Astrocyte of the cerebellum (primary cell): ENCODE measurements around the gene DIP2B.
A peak's percentile ranks its signal among the peaks of the same experiment; 100 is the strongest.

Experiments used
- DNase-seq: peaks from one replicate; pipeline ENCODE4 v3.0.0-alpha.2; 2011; ENCODE audit warnings: low read depth
- H3K4me3 ChIP-seq: 2 replicates; pipeline ENCODE4 v1.5.1; 2011; ENCODE audit warnings: mild to moderate bottlenecking, low read depth, low read length, moderate library complexity
- CTCF ChIP-seq: IDR thresholded peaks from 2 replicates; pipeline ENCODE4 v1.5.1; 2012; ENCODE audit warnings: low read length, low read depth, moderate library complexity, mild to moderate bottlenecking; ENCODE audit errors: missing control alignments
- in situ Hi-C: cut with HindIII; loops from 2 replicates; pipeline ENCODE4 v1.10.0; 2017; ENCODE audit warnings: low sequenced_read_pairs

DIP2B gene

GRCh38 chr12:50734409-50735263 lies 229.9 kb downstream of the DIP2B start:
- peak; percentile 23 for DNase-seq
- no peak overlapping the region for H3K4me3 ChIP-seq
- TF ChIP-seq CTCF, result peak; percentile 86
- in situ Hi-C loops, result no loop called here

GRCh38 chr12:50739611-50740010 lies 234.8 kb downstream of the DIP2B start:
- in situ Hi-C loops, result no loop called here
- TF ChIP-seq CTCF, result no peak

GRCh38 chr12:50740307-50740706 lies 235.5 kb downstream of the DIP2B start:
- TF ChIP-seq CTCF, result no peak
- in situ Hi-C loops, result no loop called here
- H3K4me3 ChIP-seq, result no peak overlapping the region
- no peak for DNase-seq

More at GRCh38 chr12:50739611-50740010, 234.8 kb downstream of the DIP2B start:
- no peak overlapping the region for H3K4me3 ChIP-seq
- no peak for DNase-seq

GRCh38 chr12:50742776-50743175 lies 238.0 kb downstream of the DIP2B start:
- no peak for DNase-seq
- no peak for TF ChIP-seq CTCF
- no peak overlapping the region for H3K4me3 ChIP-seq
- in situ Hi-C loops, result no loop called here

GRCh38 chr12:50745861-50746260 lies 241.1 kb downstream of the DIP2B start:
- H3K4me3 ChIP-seq, result no peak overlapping the region
- no peak for DNase-seq
- no peak for TF ChIP-seq CTCF
- in situ Hi-C loops, result no loop called here

GRCh38 chr12:50746431-50746830 lies 241.6 kb downstream of the DIP2B start:
- no peak overlapping the region for H3K4me3 ChIP-seq
- in situ Hi-C loops, result no loop called here
- no peak for TF ChIP-seq CTCF
- no peak for DNase-seq
